Activated CD8-positive, alpha-beta T cell treated with anti-CD3 and anti-CD28 coated beads for 36 hours (primary cell): ENCODE measurements around the gene FOXN3. TPM values are rescaled to one million over a fixed set of nuclear protein-coding genes. Genes with fewer than 3 reads are reported as not detected.

ENCODE experiments used
- ATAC-seq: fragments of 200-7000 bp; cut with Tn5 transposase; one replicate; pipeline ENCODE4 v1.10.0; 2021; ENCODE audit warnings: mild to moderate bottlenecking, moderate library complexity
- CTCF ChIA-PET: fragments of 350-600 bp; sonication (Branson Sonifier 250); formaldehyde crosslinking; loops from one replicate; lab custom pipeline; 2021; ENCODE audit warnings: antibody characterized with exemption; lab: Charles Lee
- POLR2A ChIA-PET: fragments of 350-600 bp; sonication (Branson Sonifier 250); formaldehyde crosslinking; loops from one replicate; lab custom pipeline; 2021; ENCODE audit warnings: antibody characterized with exemption; lab: Charles Lee
- DNase-seq: peaks from one replicate; pipeline ENCODE4 v3.0.0-alpha.2; 2020
- H3K27ac Mint-ChIP-seq: one replicate; pipeline ENCODE4 v1.8.0; 2021; ENCODE audit warnings: mild to moderate bottlenecking, mixed read lengths
- H3K27me3 Mint-ChIP-seq: one replicate; pipeline ENCODE4 v1.8.0; 2021; ENCODE audit warnings: mixed read lengths
- H3K36me3 Mint-ChIP-seq: one replicate; pipeline ENCODE4 v1.8.0; 2021; ENCODE audit warnings: low read depth, mixed read lengths
- H3K4me1 Mint-ChIP-seq: one replicate; pipeline ENCODE4 v1.8.0; 2021; ENCODE audit warnings: low read depth, mixed read lengths
- H3K4me3 Mint-ChIP-seq: one replicate; pipeline ENCODE4 v1.8.0; 2021; ENCODE audit warnings: mild to moderate bottlenecking, moderate library complexity, mixed read lengths
- H3K9me3 Mint-ChIP-seq: one replicate; pipeline ENCODE4 v1.8.0; 2021; ENCODE audit warnings: mixed read lengths
- CTCF ChIP-seq: fragments of 200-600 bp; IDR thresholded peaks from one replicate; pipeline ENCODE4 v1.8.0; 2022; ENCODE audit warnings: antibody characterized with exemption, mild to moderate bottlenecking
- intact Hi-C: fragments of 100-400 bp; cut with micrococcal nuclease; formaldehyde crosslinking; loops from one replicate; pipeline ENCODE4 v1.10.0; 2022
- total RNA-seq, 2 experiments: library from RNA; stranded (reverse); gene quantifications; one replicate each; pipeline ENCODE4 v1.2.3, GENCODE V29; 2021

The FOXN3 gene
- total RNA-seq, 2 experiments from 2014 or later, result 83.4 to 85.0 TPM

GRCh38 chr14:89215114-89215513 lies 201.9 kb downstream of the FOXN3 start:
- Mint-ChIP-seq H3K27me3 (no peaks in the 10 kb centered on the region), H3K4me1 (peaks cover 25% of the 10 kb centered on the region), H3K27ac (no peak overlapping the region), H3K9me3 (no peaks in the 10 kb centered on the region), H3K36me3 (peaks cover 25% of the 10 kb centered on the region), H3K4me3 (no peak overlapping the region)
- ChIA-PET CTCF (no interaction called here), POLR2A (interaction anchor here (0.9 kb wide), 1 partner anchor 90 kb away, joined by 3 read pairs; no protein-coding TSS in a partner anchor)
- intact Hi-C loops, result no loop called here
- no peak for ATAC-seq
- no peak for TF ChIP-seq CTCF
- no peak for DNase-seq

GRCh38 chr14:89214221-89214965 lies 202.6 kb downstream of the FOXN3 start:
- DNase-seq (no peak), ATAC-seq (no peak)
- no peak overlapping the region for H3K27ac Mint-ChIP-seq
- ChIA-PET POLR2A (interaction anchor here (0.9 kb wide), 1 partner anchor 91 kb away, joined by 3 read pairs; no protein-coding TSS in a partner anchor), CTCF (interaction anchor here (0.6 to 0.9 kb wide), 3 partner anchors 100 to 187 kb away, joined by 3 read pairs; no protein-coding TSS in a partner anchor)
- H3K4me3 Mint-ChIP-seq, result no peak overlapping the region
- no peaks in the 10 kb centered on the region for H3K9me3 Mint-ChIP-seq
- peaks cover 25% of the 10 kb centered on the region for H3K4me1 Mint-ChIP-seq
- no peaks in the 10 kb centered on the region for H3K27me3 Mint-ChIP-seq
- no peak for TF ChIP-seq CTCF
- intact Hi-C loops, result no loop called here
- H3K36me3 Mint-ChIP-seq, result peaks cover 19% of the 10 kb centered on the region

DNA sequence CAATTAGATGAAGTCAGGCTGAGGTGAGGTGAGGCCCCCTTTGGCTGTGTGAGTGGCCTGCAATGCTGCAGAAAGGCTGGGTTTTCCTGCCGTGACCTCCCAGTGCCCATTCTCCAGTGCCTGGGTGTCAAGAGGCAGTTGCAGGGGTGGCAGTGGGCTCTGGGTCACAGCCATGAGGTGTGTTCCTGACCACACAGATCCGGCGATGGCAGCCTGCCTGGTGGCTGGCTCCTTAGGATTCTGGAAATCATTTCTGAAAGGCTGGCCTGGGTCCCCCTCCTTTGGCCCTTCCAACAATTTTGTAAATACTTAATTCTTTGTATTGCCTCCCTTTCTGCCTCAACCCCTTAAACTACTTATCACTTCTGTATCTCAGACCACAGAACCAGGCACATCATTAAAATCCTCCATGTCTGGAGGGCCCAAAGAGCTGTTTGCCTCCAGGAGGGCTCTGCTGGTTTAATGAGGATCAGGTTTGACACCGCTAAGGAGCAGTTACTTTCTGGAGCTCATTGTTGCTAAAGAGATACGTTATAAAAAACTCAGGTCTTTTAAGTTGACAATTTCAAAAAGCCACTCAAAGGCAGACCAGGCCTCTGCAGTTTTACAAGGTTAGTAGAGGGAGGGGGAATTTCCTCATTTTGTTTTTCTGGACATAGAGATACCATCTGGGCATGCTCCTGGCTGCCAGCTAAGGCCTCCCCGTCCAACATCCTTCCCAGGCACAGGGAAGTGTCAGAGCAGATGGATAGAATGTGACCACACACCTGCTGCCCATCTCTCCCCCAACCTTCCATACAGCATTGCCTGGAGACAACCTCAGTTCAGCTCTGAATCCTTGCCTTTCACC lies 204.4 kb downstream of the FOXN3 start:
- Mint-ChIP-seq H3K27me3 (no peaks in the 10 kb centered on the region), H3K9me3 (no peaks in the 10 kb centered on the region), H3K27ac (peak overlapping the region; percentile 3), H3K36me3 (peaks cover 10% of the 10 kb centered on the region), H3K4me3 (no peak overlapping the region), H3K4me1 (peaks cover 23% of the 10 kb centered on the region)
- TF ChIP-seq CTCF, result no peak
- CTCF ChIA-PET, result no interaction called here
- intact Hi-C loops, result no loop called here
- POLR2A ChIA-PET, result no interaction called here
- ATAC-seq (no peak), DNase-seq (no peak)

DNA sequence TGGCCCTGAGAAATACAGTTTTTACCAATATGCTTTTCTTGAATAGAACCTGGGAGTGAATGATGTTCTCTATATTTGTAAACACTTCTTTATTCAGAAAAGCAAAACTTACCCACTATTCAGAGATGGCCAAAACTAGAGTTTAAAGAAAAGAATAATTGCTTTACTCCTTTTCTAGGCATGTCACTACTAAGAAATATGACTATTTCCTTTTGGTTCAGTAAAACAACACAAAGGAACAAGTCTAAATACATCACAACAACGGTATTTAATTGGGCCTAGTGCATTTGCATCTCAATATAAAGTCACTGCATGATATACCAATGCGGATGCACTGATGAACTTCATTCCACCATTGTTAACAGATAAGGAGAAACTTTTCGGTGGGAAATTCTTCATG lies 207.5 kb downstream of the FOXN3 start:
- intact Hi-C loops, result no loop called here
- no peak for ATAC-seq

More for the DNA sequence above, 207.5 kb downstream of the FOXN3 start:
- H3K36me3 Mint-ChIP-seq, result peaks cover 20% of the 10 kb centered on the region
- no peak overlapping the region for H3K4me3 Mint-ChIP-seq
- no peaks in the 10 kb centered on the region for H3K27me3 Mint-ChIP-seq
- no peak for TF ChIP-seq CTCF
- H3K4me1 Mint-ChIP-seq, result peaks cover 28% of the 10 kb centered on the region
- DNase-seq, result no peak
- ChIA-PET POLR2A (no interaction called here), CTCF (no interaction called here)
- no peak overlapping the region for H3K27ac Mint-ChIP-seq
- no peaks in the 10 kb centered on the region for H3K9me3 Mint-ChIP-seq
